ENCODE results near the gene HINT2.

DNA sequence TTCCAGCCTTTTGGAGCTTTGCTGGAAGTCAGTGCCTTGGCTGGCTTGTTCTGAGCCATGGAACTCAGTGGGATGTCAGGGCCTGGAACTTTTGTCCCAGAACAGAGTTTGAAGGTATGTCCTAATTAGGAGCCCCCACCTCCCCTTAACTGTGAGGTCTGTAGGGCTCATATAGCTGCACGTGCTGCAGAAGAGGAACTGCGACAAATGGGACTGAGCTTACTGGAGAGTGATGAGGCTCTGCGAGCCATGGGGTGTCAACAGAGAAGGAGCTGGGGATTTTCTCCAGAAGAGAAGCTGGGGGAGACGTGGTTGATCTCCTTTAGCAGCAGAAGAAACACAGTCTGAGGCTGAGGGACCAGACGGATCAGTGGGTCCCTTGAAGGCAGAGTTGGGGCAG, 25.1 kb upstream of the HINT2 start:
- TF ChIP-seq, protein P1, sequence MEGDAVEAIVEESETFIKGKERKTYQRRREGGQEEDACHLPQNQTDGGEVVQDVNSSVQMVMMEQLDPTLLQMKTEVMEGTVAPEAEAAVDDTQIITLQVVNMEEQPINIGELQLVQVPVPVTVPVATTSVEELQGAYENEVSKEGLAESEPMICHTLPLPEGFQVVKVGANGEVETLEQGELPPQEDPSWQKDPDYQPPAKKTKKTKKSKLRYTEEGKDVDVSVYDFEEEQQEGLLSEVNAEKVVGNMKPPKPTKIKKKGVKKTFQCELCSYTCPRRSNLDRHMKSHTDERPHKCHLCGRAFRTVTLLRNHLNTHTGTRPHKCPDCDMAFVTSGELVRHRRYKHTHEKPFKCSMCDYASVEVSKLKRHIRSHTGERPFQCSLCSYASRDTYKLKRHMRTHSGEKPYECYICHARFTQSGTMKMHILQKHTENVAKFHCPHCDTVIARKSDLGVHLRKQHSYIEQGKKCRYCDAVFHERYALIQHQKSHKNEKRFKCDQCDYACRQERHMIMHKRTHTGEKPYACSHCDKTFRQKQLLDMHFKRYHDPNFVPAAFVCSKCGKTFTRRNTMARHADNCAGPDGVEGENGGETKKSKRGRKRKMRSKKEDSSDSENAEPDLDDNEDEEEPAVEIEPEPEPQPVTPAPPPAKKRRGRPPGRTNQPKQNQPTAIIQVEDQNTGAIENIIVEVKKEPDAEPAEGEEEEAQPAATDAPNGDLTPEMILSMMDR (IDR thresholded peaks at IDR 0.05; ENCODE audit: low read depth, low read length, poor library complexity, severe bottlenecking) = no peak
- TF ChIP-seq EZH2phosphoT487 (IDR thresholded peaks at IDR 0.05; ENCODE audit: borderline replicate concordance, low read length) = no peak
